Astrocyte (in vitro differentiated cells and primary cell): ENCODE data around the gene MCM3AP. TPM values are rescaled to one million over a fixed set of nuclear protein-coding genes. Genes with fewer than 3 reads are reported as not detected.

Experiments
- DNase-seq: peaks from one replicate; pipeline ENCODE4 v3.0.0-alpha.2; 2010; ENCODE audit warnings: low read depth
- FAIRE-seq: peaks from 2 replicates; lab custom pipeline; 2011; peaks lifted over from hg19 to GRCh38; lab: Jason Lieb, UNC
- H2AFZ ChIP-seq: 2 replicates; pipeline ENCODE4 v1.6.0; 2012; ENCODE audit warnings: low read depth, low read length, inconsistent platforms
- H3K27ac ChIP-seq: 2 replicates; pipeline ENCODE4 v1.5.1; 2011; ENCODE audit warnings: low read depth, low read length, inconsistent platforms
- H3K27me3 ChIP-seq: 2 replicates; pipeline ENCODE4 v1.6.0; 2011; ENCODE audit warnings: low read length, inconsistent platforms; ENCODE audit not compliant: insufficient read depth
- H3K36me3 ChIP-seq: 2 replicates; pipeline ENCODE4 v1.5.1; 2011; ENCODE audit warnings: low read length, inconsistent platforms; ENCODE audit not compliant: insufficient read depth
- H3K4me1 ChIP-seq: 2 replicates; pipeline ENCODE4 v1.5.1; 2011; ENCODE audit warnings: low read length, inconsistent platforms; ENCODE audit not compliant: insufficient read depth
- H3K4me2 ChIP-seq: 2 replicates; pipeline ENCODE4 v1.6.0; 2012; ENCODE audit warnings: low read length, inconsistent platforms
- H3K4me3 ChIP-seq: 2 replicates; pipeline ENCODE4 v1.5.1; 2011; ENCODE audit warnings: low read depth, mild to moderate bottlenecking, low read length, inconsistent platforms; ENCODE audit not compliant: insufficient read depth
- H3K79me2 ChIP-seq: 2 replicates; pipeline ENCODE4 v1.6.0; 2012; ENCODE audit warnings: mild to moderate bottlenecking, low read length, inconsistent platforms; ENCODE audit not compliant: insufficient read depth
- H3K9ac ChIP-seq: 2 replicates; pipeline ENCODE4 v1.6.0; 2012; ENCODE audit warnings: mild to moderate bottlenecking, low read length, inconsistent platforms
- H3K9me3 ChIP-seq: 2 replicates; pipeline ENCODE4 v1.5.1; 2012; ENCODE audit warnings: low read depth, mild to moderate bottlenecking, low read length, inconsistent platforms; ENCODE audit not compliant: insufficient read depth
- H4K20me1 ChIP-seq: 2 replicates; pipeline ENCODE4 v1.6.0; 2012; ENCODE audit warnings: low read length, inconsistent platforms; ENCODE audit not compliant: insufficient read depth
- H3K27ac Mint-ChIP-seq: one replicate; pipeline ENCODE4 v1.8.0; 2021; ENCODE audit warnings: mild to moderate bottlenecking, mixed read lengths; ENCODE audit not compliant: unreplicated experiment
- H3K27me3 Mint-ChIP-seq: one replicate; pipeline ENCODE4 v1.8.0; 2021; ENCODE audit warnings: low read depth, mixed read lengths; ENCODE audit not compliant: unreplicated experiment
- H3K36me3 Mint-ChIP-seq: one replicate; pipeline ENCODE4 v1.8.0; 2021; ENCODE audit warnings: low read depth, mixed read lengths; ENCODE audit not compliant: unreplicated experiment
- H3K4me1 Mint-ChIP-seq: one replicate; pipeline ENCODE4 v1.8.0; 2021; ENCODE audit warnings: low read depth, mixed read lengths; ENCODE audit not compliant: unreplicated experiment
- H3K4me3 Mint-ChIP-seq: one replicate; pipeline ENCODE4 v1.8.0; 2021; ENCODE audit warnings: mild to moderate bottlenecking, moderate library complexity, mixed read lengths; ENCODE audit not compliant: unreplicated experiment
- H3K9me3 Mint-ChIP-seq: one replicate; pipeline ENCODE4 v1.8.0; 2021; ENCODE audit warnings: mild to moderate bottlenecking, mixed read lengths; ENCODE audit not compliant: unreplicated experiment
- EZH2 ChIP-seq: IDR thresholded peaks from 2 replicates; pipeline ENCODE4 v1.6.1; 2012; ENCODE audit warnings: mild to moderate bottlenecking, low read length, inconsistent platforms; ENCODE audit not compliant: insufficient read depth
- total RNA-seq: library from RNA; stranded (reverse); gene quantifications from 2 replicates; pipeline ENCODE4 v1.2.1, GENCODE V29; 2021
- TF ChIP-seq, protein P1 (sequence below): IDR thresholded peaks from 2 replicates; pipeline ENCODE4 v1.5.1; 2011; ENCODE audit warnings: low read depth, mild to moderate bottlenecking, inconsistent platforms, low read length, moderate library complexity; ENCODE audit not compliant: insufficient read depth

MCM3AP gene
- total RNA-seq, 1 donor from 2014 or later = 84.2 TPM

DNA sequence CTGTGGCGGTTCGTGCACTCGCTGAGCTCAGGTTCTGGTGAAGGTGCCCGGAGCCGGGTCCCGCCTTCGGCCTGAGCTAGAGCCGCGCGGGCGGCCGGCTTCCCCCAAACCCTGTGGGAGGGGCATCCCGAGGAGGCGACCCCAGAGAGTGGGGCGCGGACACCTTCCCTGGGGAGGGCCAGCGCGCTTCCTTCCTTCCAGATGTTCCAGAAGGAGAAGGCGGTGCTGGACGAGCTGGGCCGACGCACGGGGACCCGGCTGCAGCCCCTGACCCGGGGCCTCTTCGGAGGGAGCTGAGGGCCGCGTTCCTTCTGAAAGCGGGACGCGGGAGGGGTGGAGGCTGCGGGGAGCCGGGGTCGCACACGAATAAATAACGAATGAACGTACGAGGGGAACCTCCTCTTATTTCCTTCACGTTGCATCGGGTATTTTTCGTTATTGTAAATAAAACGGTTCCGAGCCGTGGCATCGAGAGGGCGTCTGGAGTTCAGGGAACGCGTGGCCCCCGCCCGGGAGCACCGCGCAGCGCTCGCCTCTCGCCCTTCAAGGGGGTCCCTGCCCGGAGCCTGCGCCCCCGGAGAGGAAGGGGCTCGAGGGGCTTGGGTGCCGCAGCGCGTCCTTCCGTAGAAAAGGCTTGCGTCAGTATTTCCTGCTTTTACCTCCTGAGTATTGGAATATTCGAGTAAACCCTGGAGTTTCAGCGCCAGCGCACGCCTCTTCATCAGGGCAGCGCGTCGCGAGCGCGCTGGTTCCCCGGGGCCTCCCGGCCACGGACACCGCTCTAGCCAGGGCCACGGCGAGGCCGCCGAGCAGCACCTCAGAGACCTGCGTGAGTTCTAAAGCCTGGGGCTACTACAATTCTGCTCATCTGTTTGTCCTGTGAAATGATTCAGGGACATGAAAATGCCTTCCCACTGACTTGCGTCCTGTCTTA, 12.2 kb upstream of the MCM3AP start:
- Histone ChIP-seq H4K20me1 (no peaks in the 10 kb centered on the region), H3K27ac (no peak overlapping the region), H3K79me2 (no peaks in the 10 kb centered on the region), H3K4me2 (peak overlapping the region; percentile 90), H3K36me3 (no peaks in the 10 kb centered on the region), H3K4me3 (peak overlapping the region; percentile 54), H3K27me3 (no peaks in the 10 kb centered on the region), H3K4me1 (peaks cover 22% of the 10 kb centered on the region), H3K9ac (peak overlapping the region; percentile 59), H2AFZ (peak overlapping the region; percentile 61), H3K9me3 (no peaks in the 10 kb centered on the region)
- Mint-ChIP-seq H3K4me1 (peaks cover 5% of the 10 kb centered on the region), H3K4me3 (no peak overlapping the region), H3K36me3 (peaks cover 4% of the 10 kb centered on the region), H3K9me3 (no peaks in the 10 kb centered on the region), H3K27me3 (peaks cover 2% of the 10 kb centered on the region), H3K27ac (no peak overlapping the region)
- no peak for FAIRE-seq
- no peak for DNase-seq
- TF ChIP-seq, protein P1, sequence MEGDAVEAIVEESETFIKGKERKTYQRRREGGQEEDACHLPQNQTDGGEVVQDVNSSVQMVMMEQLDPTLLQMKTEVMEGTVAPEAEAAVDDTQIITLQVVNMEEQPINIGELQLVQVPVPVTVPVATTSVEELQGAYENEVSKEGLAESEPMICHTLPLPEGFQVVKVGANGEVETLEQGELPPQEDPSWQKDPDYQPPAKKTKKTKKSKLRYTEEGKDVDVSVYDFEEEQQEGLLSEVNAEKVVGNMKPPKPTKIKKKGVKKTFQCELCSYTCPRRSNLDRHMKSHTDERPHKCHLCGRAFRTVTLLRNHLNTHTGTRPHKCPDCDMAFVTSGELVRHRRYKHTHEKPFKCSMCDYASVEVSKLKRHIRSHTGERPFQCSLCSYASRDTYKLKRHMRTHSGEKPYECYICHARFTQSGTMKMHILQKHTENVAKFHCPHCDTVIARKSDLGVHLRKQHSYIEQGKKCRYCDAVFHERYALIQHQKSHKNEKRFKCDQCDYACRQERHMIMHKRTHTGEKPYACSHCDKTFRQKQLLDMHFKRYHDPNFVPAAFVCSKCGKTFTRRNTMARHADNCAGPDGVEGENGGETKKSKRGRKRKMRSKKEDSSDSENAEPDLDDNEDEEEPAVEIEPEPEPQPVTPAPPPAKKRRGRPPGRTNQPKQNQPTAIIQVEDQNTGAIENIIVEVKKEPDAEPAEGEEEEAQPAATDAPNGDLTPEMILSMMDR = no peak
- no peak for TF ChIP-seq EZH2

DNA sequence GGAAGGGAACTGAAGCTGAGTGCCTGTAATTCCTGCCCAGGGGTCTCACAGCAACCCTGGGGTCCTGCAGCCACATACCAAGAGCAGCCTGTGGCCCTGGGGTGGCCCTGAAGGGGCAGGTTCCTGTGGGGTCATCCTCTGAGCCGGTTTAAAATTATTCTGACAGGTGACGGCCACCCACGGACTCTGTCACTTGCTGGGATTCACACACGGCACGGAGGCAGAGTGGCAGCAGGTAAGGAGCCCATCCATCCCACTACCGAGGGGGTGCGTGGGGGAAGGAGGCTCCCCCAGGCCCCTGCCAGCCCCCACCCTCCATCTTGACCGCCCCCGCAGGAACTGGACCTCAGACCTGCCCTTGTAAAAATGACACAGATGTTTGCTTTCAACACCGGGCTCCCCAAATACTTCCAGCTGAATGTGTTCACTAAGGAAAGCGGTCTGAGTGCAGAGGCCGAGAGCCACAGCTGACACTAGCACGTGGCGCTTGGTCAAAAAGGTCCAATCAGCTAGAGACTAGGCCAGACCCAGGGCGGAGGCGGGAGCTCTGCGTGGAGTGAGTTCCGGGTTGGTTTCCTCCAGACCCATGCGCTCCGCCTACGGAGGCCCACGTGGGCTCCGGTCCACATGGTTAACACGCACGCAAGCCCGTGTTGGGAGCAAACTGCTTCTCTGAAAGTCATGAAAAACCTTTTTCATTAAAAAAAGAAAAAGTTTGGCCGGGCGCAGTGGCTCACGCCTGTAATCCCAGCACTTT, 10.8 kb upstream of the MCM3AP start:
- H3K36me3 Mint-ChIP-seq = peaks cover 4% of the 10 kb centered on the region
- H3K27me3 ChIP-seq = no peaks in the 10 kb centered on the region
- H2AFZ ChIP-seq = no peak overlapping the region
- no peak overlapping the region for H3K4me3 ChIP-seq
- no peaks in the 10 kb centered on the region for H4K20me1 ChIP-seq
- DNase-seq (no peak), FAIRE-seq (no peak)
- H3K4me1 ChIP-seq = peaks cover 22% of the 10 kb centered on the region
- H3K4me3 Mint-ChIP-seq = no peak overlapping the region
- no peak overlapping the region for H3K9ac ChIP-seq
- H3K9me3 Mint-ChIP-seq = no peaks in the 10 kb centered on the region
- peaks cover 2% of the 10 kb centered on the region for H3K27me3 Mint-ChIP-seq
- peak overlapping the region; percentile 73 for H3K27ac ChIP-seq
- no peak overlapping the region for H3K27ac Mint-ChIP-seq
- TF ChIP-seq, protein P1 = no peak
- no peaks in the 10 kb centered on the region for H3K9me3 ChIP-seq
- no peaks in the 10 kb centered on the region for H3K36me3 ChIP-seq
- peaks cover 5% of the 10 kb centered on the region for H3K4me1 Mint-ChIP-seq
- H3K79me2 ChIP-seq = peaks cover 2% of the 10 kb centered on the region
- H3K4me2 ChIP-seq = peak overlapping the region; percentile 77
